HG03439 (cell line): ENCODE data around the gene PDE7B.

ENCODE experiments used
- ATAC-seq: cut with Tn5 transposase; IDR thresholded peaks from one replicate; pipeline ENCODE4 v1.9.1; 2021; ENCODE audit warnings: mild to moderate bottlenecking, moderate library complexity; ENCODE audit not compliant: unreplicated experiment

PDE7B gene

GRCh38 chr6:135884136-135884535 lies 32.6 kb downstream of the PDE7B start:
- ATAC-seq: no peak

- no peak for ATAC-seq
These were observed 35.6 kb downstream of the PDE7B start for GRCh38 chr6:135887069-135887468.

GRCh38 chr6:135888818-135889217 lies 37.3 kb downstream of the PDE7B start:
- ATAC-seq: no peak

GRCh38 chr6:135890876-135891275 lies 39.4 kb downstream of the PDE7B start:
- ATAC-seq: no peak

GRCh38 chr6:135891710-135892109 lies 40.2 kb downstream of the PDE7B start:
- no peak for ATAC-seq

GRCh38 chr6:135895231-135895911 lies 43.9 kb downstream of the PDE7B start:
- ATAC-seq: no peak

GRCh38 chr6:135897087-135897486 lies 45.6 kb downstream of the PDE7B start:
- ATAC-seq: no peak

- ATAC-seq: no peak
These were observed 50.4 kb downstream of the PDE7B start for GRCh38 chr6:135901774-135902524.

- ATAC-seq: no peak
These were observed 51.3 kb downstream of the PDE7B start for GRCh38 chr6:135902756-135903331.

GRCh38 chr6:135904666-135905065 lies 53.2 kb downstream of the PDE7B start:
- ATAC-seq: no peak

- ATAC-seq: no peak
These were observed 54.3 kb downstream of the PDE7B start for GRCh38 chr6:135905604-135906300.

GRCh38 chr6:135906542-135906941 lies 55.0 kb downstream of the PDE7B start:
- no peak for ATAC-seq

- ATAC-seq: no peak
These were observed 55.5 kb downstream of the PDE7B start for GRCh38 chr6:135906972-135907465.

- no peak for ATAC-seq
These were observed 58.4 kb downstream of the PDE7B start for GRCh38 chr6:135909737-135910387.

- no peak for ATAC-seq
These were observed 59.5 kb downstream of the PDE7B start for GRCh38 chr6:135910790-135911618.

GRCh38 chr6:135913785-135914184 lies 62.3 kb downstream of the PDE7B start:
- no peak for ATAC-seq

GRCh38 chr6:135919026-135919425 lies 67.5 kb downstream of the PDE7B start:
- ATAC-seq: no peak

- ATAC-seq: no peak
These were observed 69.2 kb downstream of the PDE7B start for GRCh38 chr6:135920689-135921088.

GRCh38 chr6:135921188-135921587 lies 69.7 kb downstream of the PDE7B start:
- no peak for ATAC-seq

- no peak for ATAC-seq
These were observed 70.7 kb downstream of the PDE7B start for GRCh38 chr6:135922174-135922573.
